ENCODE measurements around the gene JCHAIN. TPM values are rescaled to one million over a fixed set of nuclear protein-coding genes. Genes with fewer than 3 reads are reported as not detected.
"Not testable (repeated sequence)": the region's sequence is repeated elsewhere in the genome, so short reads cannot be mapped to it uniquely, and the experiment has no call there.

Gene JCHAIN
- total RNA-seq, 2 experiments from 2014 or later: not detected

- H3K36me3 Mint-ChIP-seq (ENCODE audit: low read depth): no peaks in the 10 kb centered on the region
- no peak overlapping the region for H3K27ac Mint-ChIP-seq
- ChIA-PET CTCF (interaction anchor here (1.3 to 2.5 kb wide), 2 partner anchors 9 to 17 kb away, joined by 4 to 5 read pairs; no protein-coding TSS in a partner anchor), POLR2A (interaction anchor here (0.6 kb wide), 1 partner anchor 999 kb away, joined by 3 read pairs; no protein-coding TSS in a partner anchor)
- DNase-seq (no peak), ATAC-seq (no peak)
- H3K27me3 Mint-ChIP-seq (ENCODE audit: low read depth): peaks cover 6% of the 10 kb centered on the region
- no peak overlapping the region for H3K4me3 Mint-ChIP-seq
- no peaks in the 10 kb centered on the region for H3K9me3 Mint-ChIP-seq (ENCODE audit: insufficient read depth)
- H3K4me1 Mint-ChIP-seq (ENCODE audit: low read depth): peaks cover 10% of the 10 kb centered on the region
Observed at GRCh38 chr4:70670332-70671014, 4.2 kb upstream of the JCHAIN start.

GRCh38 chr4:70667740-70668535 is 1.6 kb upstream of the JCHAIN start:
- Mint-ChIP-seq H3K9me3 (ENCODE audit: insufficient read depth) (no peaks in the 10 kb centered on the region), H3K36me3 (ENCODE audit: low read depth) (no peaks in the 10 kb centered on the region), H3K4me3 (no peak overlapping the region), H3K27me3 (ENCODE audit: low read depth) (peaks cover 2% of the 10 kb centered on the region), H3K27ac (no peak overlapping the region), H3K4me1 (ENCODE audit: low read depth) (peaks cover 10% of the 10 kb centered on the region)
- ChIA-PET POLR2A (no interaction called here), CTCF (interaction anchor here (0.8 to 2.5 kb wide), 7 partner anchors 10 to 67 kb away, joined by 3 to 8 read pairs (median 4); no protein-coding TSS in a partner anchor)
- ATAC-seq: no peak
- DNase-seq: no peak

- not testable (repeated sequence) for DNase-seq; H3K27ac Mint-ChIP-seq; H3K36me3 Mint-ChIP-seq (ENCODE audit: low read depth); H3K4me3 Mint-ChIP-seq; H3K9me3 Mint-ChIP-seq (ENCODE audit: insufficient read depth)
- ChIA-PET CTCF (interaction anchor here (1.0 to 1.5 kb wide), 2 partner anchors 10 to 43 kb away, joined by 4 read pairs; no protein-coding TSS in a partner anchor), POLR2A (interaction anchor here (0.6 kb wide), 1 partner anchor 29 kb away, joined by 3 read pairs; no protein-coding TSS in a partner anchor)
- Mint-ChIP-seq H3K4me1 (ENCODE audit: low read depth) (peaks cover 27% of the 10 kb centered on the region), H3K27me3 (ENCODE audit: low read depth) (peaks cover 10% of the 10 kb centered on the region)
- ATAC-seq: peak; percentile 57
Observed at GRCh38 chr4:70661309-70661922, 4.9 kb downstream of the JCHAIN start.

GRCh38 chr4:70660106-70660505 is 6.2 kb downstream of the JCHAIN start:
- no peaks in the 10 kb centered on the region for H3K36me3 Mint-ChIP-seq (ENCODE audit: low read depth)
- peak overlapping the region; percentile 8 for H3K27ac Mint-ChIP-seq
- no peak overlapping the region for H3K4me3 Mint-ChIP-seq
- DNase-seq (no peak), ATAC-seq (no peak)
- peaks cover 10% of the 10 kb centered on the region for H3K27me3 Mint-ChIP-seq (ENCODE audit: low read depth)
- ChIA-PET CTCF (interaction anchor here (1.5 kb wide), 1 partner anchor 8 kb away, joined by 4 read pairs; no protein-coding TSS in a partner anchor), POLR2A (no interaction called here)
- peaks cover 24% of the 10 kb centered on the region for H3K4me1 Mint-ChIP-seq (ENCODE audit: low read depth)
- H3K9me3 Mint-ChIP-seq (ENCODE audit: insufficient read depth): no peaks in the 10 kb centered on the region

GRCh38 chr4:70658418-70658817 is 7.9 kb downstream of the JCHAIN start:
- ChIA-PET POLR2A (no interaction called here), CTCF (interaction anchor here (0.7 to 1.3 kb wide), 2 partner anchors 18 to 29 kb away, joined by 3 to 4 read pairs; no protein-coding TSS in a partner anchor)
- H3K36me3 Mint-ChIP-seq (ENCODE audit: low read depth): no peaks in the 10 kb centered on the region
- H3K9me3 Mint-ChIP-seq (ENCODE audit: insufficient read depth): no peaks in the 10 kb centered on the region
- no peak overlapping the region for H3K4me3 Mint-ChIP-seq
- no peak overlapping the region for H3K27ac Mint-ChIP-seq
- no peak for DNase-seq
- H3K4me1 Mint-ChIP-seq (ENCODE audit: low read depth): peaks cover 24% of the 10 kb centered on the region
- peaks cover 15% of the 10 kb centered on the region for H3K27me3 Mint-ChIP-seq (ENCODE audit: low read depth)
- ATAC-seq: no peak

GRCh38 chr4:70657326-70657725 is 9.0 kb downstream of the JCHAIN start:
- H3K27me3 Mint-ChIP-seq (ENCODE audit: low read depth): peaks cover 15% of the 10 kb centered on the region
- H3K4me3 Mint-ChIP-seq: no peak overlapping the region
- ChIA-PET POLR2A (no interaction called here), CTCF (interaction anchor here (1.3 to 1.9 kb wide), 3 partner anchors 9 to 353 kb away, joined by 3 to 6 read pairs (median 3); partner anchors contain the start of gene JCHAIN)
- ATAC-seq: no peak
- no peaks in the 10 kb centered on the region for H3K36me3 Mint-ChIP-seq (ENCODE audit: low read depth)
- H3K4me1 Mint-ChIP-seq (ENCODE audit: low read depth): peaks cover 24% of the 10 kb centered on the region
- no peak overlapping the region for H3K27ac Mint-ChIP-seq
- no peaks in the 10 kb centered on the region for H3K9me3 Mint-ChIP-seq (ENCODE audit: insufficient read depth)
- DNase-seq: no peak

GRCh38 chr4:70654605-70655011 is 11.7 kb downstream of the JCHAIN start:
- CTCF ChIA-PET: interaction anchor here (0.6 to 1.3 kb wide), 5 partner anchors 11 to 50 kb away, joined by 3 to 4 read pairs (median 3); partner anchors contain the start of gene JCHAIN
- Mint-ChIP-seq H3K36me3 (ENCODE audit: low read depth) (no peaks in the 10 kb centered on the region), H3K9me3 (ENCODE audit: insufficient read depth) (no peaks in the 10 kb centered on the region), H3K4me1 (ENCODE audit: low read depth) (peaks cover 14% of the 10 kb centered on the region), H3K27ac (no peak overlapping the region), H3K4me3 (no peak overlapping the region), H3K27me3 (ENCODE audit: low read depth) (peaks cover 15% of the 10 kb centered on the region)
- POLR2A ChIA-PET: no interaction called here
- no peak for DNase-seq
- no peak for ATAC-seq

GRCh38 chr4:70651864-70652506 is 14.3 kb downstream of the JCHAIN start:
- peaks cover 7% of the 10 kb centered on the region for H3K27me3 Mint-ChIP-seq (ENCODE audit: low read depth)
- CTCF ChIA-PET: interaction anchor here (0.6 to 2.0 kb wide), 50 partner anchors 8 to 1061 kb away, joined by 3 to 22 read pairs (median 4); partner anchors contain the start of genes ENAM, JCHAIN, MOB1B and RUFY3
- no peak overlapping the region for H3K27ac Mint-ChIP-seq
- H3K4me3 Mint-ChIP-seq: no peak overlapping the region
- H3K9me3 Mint-ChIP-seq (ENCODE audit: insufficient read depth): no peaks in the 10 kb centered on the region
- no peaks in the 10 kb centered on the region for H3K36me3 Mint-ChIP-seq (ENCODE audit: low read depth)
- DNase-seq: no peak
- ATAC-seq: peak; percentile 55
- POLR2A ChIA-PET: no interaction called here
- peaks cover 8% of the 10 kb centered on the region for H3K4me1 Mint-ChIP-seq (ENCODE audit: low read depth)

GRCh38 chr4:70650741-70651140 is 15.6 kb downstream of the JCHAIN start:
- ATAC-seq; H3K36me3 Mint-ChIP-seq (ENCODE audit: low read depth); H3K4me3 Mint-ChIP-seq; H3K27ac Mint-ChIP-seq; DNase-seq; POLR2A ChIA-PET; H3K27me3 Mint-ChIP-seq (ENCODE audit: low read depth); H3K9me3 Mint-ChIP-seq (ENCODE audit: insufficient read depth); H3K4me1 Mint-ChIP-seq (ENCODE audit: low read depth): not testable (repeated sequence)
- CTCF ChIA-PET: interaction anchor here (1.2 to 2.0 kb wide), 3 partner anchors 16 to 23 kb away, joined by 3 to 9 read pairs (median 8); partner anchors contain the start of genes ENAM and JCHAIN

GRCh38 chr4:70640192-70640591 is 26.1 kb downstream of the JCHAIN start:
- ChIA-PET CTCF (interaction anchor here (1.0 kb wide), 1 partner anchor 50 kb away, joined by 3 read pairs; no protein-coding TSS in a partner anchor), POLR2A (no interaction called here)
- H3K4me3 Mint-ChIP-seq: no peak overlapping the region
- no peak for DNase-seq
- no peaks in the 10 kb centered on the region for H3K9me3 Mint-ChIP-seq (ENCODE audit: insufficient read depth)
- no peaks in the 10 kb centered on the region for H3K36me3 Mint-ChIP-seq (ENCODE audit: low read depth)
- no peak for ATAC-seq
- no peak overlapping the region for H3K27ac Mint-ChIP-seq
- H3K27me3 Mint-ChIP-seq (ENCODE audit: low read depth): peaks cover 2% of the 10 kb centered on the region
- no peaks in the 10 kb centered on the region for H3K4me1 Mint-ChIP-seq (ENCODE audit: low read depth)

- DNase-seq (no peak), ATAC-seq (no peak)
- H3K27ac Mint-ChIP-seq: no peak overlapping the region
- H3K4me3 Mint-ChIP-seq: no peak overlapping the region
- H3K4me1 Mint-ChIP-seq (ENCODE audit: low read depth): peaks cover 2% of the 10 kb centered on the region
- CTCF ChIA-PET: no interaction called here
- H3K27me3 Mint-ChIP-seq (ENCODE audit: low read depth): no peaks in the 10 kb centered on the region
- H3K36me3 Mint-ChIP-seq (ENCODE audit: low read depth): no peaks in the 10 kb centered on the region
- no peaks in the 10 kb centered on the region for H3K9me3 Mint-ChIP-seq (ENCODE audit: insufficient read depth)
- POLR2A ChIA-PET: no interaction called here
Observed at GRCh38 chr4:70637239-70637913, 28.9 kb downstream of the JCHAIN start.
